HTR-8/SVneo (cell line): ENCODE measurements around the gene TMEM131.
"Not testable (repeated sequence)": the region's sequence is repeated elsewhere in the genome, so short reads cannot be mapped to it uniquely, and the experiment has no call there.

Experiments used
- DNase-seq: peaks from one replicate; pipeline ENCODE4 v3.0.0; 2011; ENCODE audit warnings: low spot score, mixed read lengths; ENCODE audit not compliant: insufficient read length
- FAIRE-seq: peaks from 2 replicates; lab custom pipeline; 2011; peaks lifted over from hg19 to GRCh38; lab: Jason Lieb, UNC

Gene TMEM131

GRCh38 chr2:97718051-97718882 lies 277.5 kb downstream of the TMEM131 start:
- FAIRE-seq = no peak

GRCh38 chr2:97717613-97717995 lies 278.1 kb downstream of the TMEM131 start:
- DNase-seq = no peak

More at GRCh38 chr2:97718051-97718882, 277.5 kb downstream of the TMEM131 start:
- no peak for DNase-seq

GRCh38 chr2:97716695-97717612 lies 278.8 kb downstream of the TMEM131 start:
- FAIRE-seq (no peak), DNase-seq (no peak)

More at GRCh38 chr2:97717613-97717995, 278.1 kb downstream of the TMEM131 start:
- no peak for FAIRE-seq

- DNase-seq = no peak
- FAIRE-seq = no peak
These were observed 279.6 kb downstream of the TMEM131 start for GRCh38 chr2:97715951-97716694.

- DNase-seq (no peak), FAIRE-seq (no peak)
These were observed 280.6 kb downstream of the TMEM131 start for GRCh38 chr2:97714950-97715652.

GRCh38 chr2:97714084-97714949 lies 281.4 kb downstream of the TMEM131 start:
- FAIRE-seq (no peak), DNase-seq (no peak)

GRCh38 chr2:97713296-97714083 lies 282.3 kb downstream of the TMEM131 start, which contains the start of gene ZAP70:
Gene ZAP70 (plus strand): TSS chr2:97713576. CDS start chr2:97724037, 10,461 bp downstream.
- FAIRE-seq = peak; percentile 38
- DNase-seq = no peak

- FAIRE-seq = peak; percentile 46
These were observed 283.0 kb downstream of the TMEM131 start for GRCh38 chr2:97712693-97713295.

GRCh38 chr2:97712175-97712574 lies 283.6 kb downstream of the TMEM131 start:
- not testable (repeated sequence) for FAIRE-seq, DNase-seq

More at GRCh38 chr2:97712693-97713295, 283.0 kb downstream of the TMEM131 start:
- DNase-seq = no peak

GRCh38 chr2:97711394-97711711 lies 284.4 kb downstream of the TMEM131 start:
- DNase-seq = no peak
- no peak for FAIRE-seq

- FAIRE-seq (peak; percentile 38), DNase-seq (no peak)
These were observed 287.1 kb downstream of the TMEM131 start for GRCh38 chr2:97708608-97709007.

- no peak for DNase-seq
- FAIRE-seq = no peak
These were observed 287.7 kb downstream of the TMEM131 start for GRCh38 chr2:97708048-97708380.

- DNase-seq (no peak), FAIRE-seq (no peak)
These were observed 288.2 kb downstream of the TMEM131 start for GRCh38 chr2:97707362-97708047.

- no peak for FAIRE-seq
- no peak for DNase-seq
These were observed 288.9 kb downstream of the TMEM131 start for GRCh38 chr2:97706708-97707345.
